HepG2 (cell line): ENCODE measurements around the gene FHIP2A. TPM values are rescaled to one million over a fixed set of nuclear protein-coding genes. Genes with fewer than 3 reads are reported as not detected.

Source experiments
- ATAC-seq: fragments of 200-7000 bp; cut with Tn5 transposase; 3 replicates; pipeline ENCODE4 v1.9.1; 2020; ENCODE audit warnings: mild to moderate bottlenecking, moderate library complexity
- BruUV-seq: library from RNA; stranded (reverse); fragments of 400-500 nt; replicated peaks from 2 replicates; lab custom pipeline; 2021; lab: Mats Ljungman, UMichigan
- CTCF ChIA-PET: fragments of 300-600 bp; formaldehyde crosslinking; extraction: SDS; loops from one replicate; lab custom pipeline; 2021; ENCODE audit warnings: low total read pairs, inconsistent platforms, low intra/inter-chr PET ratio; lab: Yijun Ruan, JAX
- POLR2A ChIA-PET: fragments of 350-600 bp; sonication (Branson Sonifier 250); formaldehyde crosslinking; loops from one replicate; lab custom pipeline; 2020; ENCODE audit warnings: antibody characterized with exemption, inconsistent platforms; lab: Yijun Ruan, JAX
- DNase-seq: peaks from one replicate; pipeline ENCODE4 v3.0.0-alpha.2; 2015; ENCODE audit warnings: low spot score
- FAIRE-seq: peaks from 3 replicates; lab custom pipeline; 2011; peaks lifted over from hg19 to GRCh38; lab: Jason Lieb, UNC
- H2AFZ ChIP-seq: one replicate; pipeline ENCODE4 v1.6.1; 2011; ENCODE audit warnings: low read length, inconsistent platforms
- H3K27ac ChIP-seq: fragments of 300-600 bp; 3 replicates; pipeline ENCODE4 v1.8.0; 2011; ENCODE audit warnings: mixed run types, mild to moderate bottlenecking, mixed read lengths, low read length, inconsistent platforms; ENCODE audit not compliant: insufficient read depth; ENCODE audit errors: extremely low read length
- H3K27me3 ChIP-seq, 2 experiments: fragments of 200-600 bp in 1 of 2; 2 replicates in 1 of 2; 3 replicates in 1 of 2; pipeline versions ENCODE4 v1.6.0 to v1.8.0; 2011; ENCODE audit warnings: low read length in 2 of 2, mild to moderate bottlenecking in 2 of 2, moderate library complexity in 2 of 2, inconsistent platforms in 1 of 2; ENCODE audit not compliant: insufficient read depth in 2 of 2, control insufficient read depth in 1 of 2
- H3K36me3 ChIP-seq, 2 experiments: fragments of 200-600 bp in 1 of 2; replicated peaks in 1 of 2; 2 replicates in 1 of 2; 3 replicates in 1 of 2; pipeline versions ENCODE4 v1.5.1 to v1.8.0; 2011; ENCODE audit warnings: low read length in 2 of 2, inconsistent platforms in 1 of 2; ENCODE audit not compliant: insufficient read depth in 2 of 2, control insufficient read depth in 1 of 2
- H3K4me1 ChIP-seq: 2 replicates; pipeline ENCODE4 v1.5.1; 2012; ENCODE audit warnings: low read length, inconsistent platforms; ENCODE audit not compliant: insufficient read depth
- H3K4me2 ChIP-seq: 2 replicates; pipeline ENCODE4 v1.6.0; 2011; ENCODE audit warnings: low read depth, low read length, inconsistent platforms
- H3K4me3 ChIP-seq, 3 experiments: fragments of 200-600 bp in 1 of 3; sonication (generic), shearing (Covaris generic) in 1 of 3; replicated peaks in 1 of 3; 2 replicates each; pipeline ENCODE4 v1.5.1; 2011 to 2016; ENCODE audit warnings: low read length in 3 of 3, inconsistent platforms in 2 of 3, low read depth in 2 of 3, mild to moderate bottlenecking in 2 of 3, control low read depth in 1 of 3, mixed read lengths in 1 of 3; ENCODE audit not compliant: insufficient read depth in 1 of 3
- H3K79me2 ChIP-seq: one replicate; pipeline ENCODE4 v1.6.1; 2011; ENCODE audit warnings: low read length, inconsistent platforms; ENCODE audit not compliant: insufficient read depth
- H3K9ac ChIP-seq: 2 replicates; pipeline ENCODE4 v1.6.0; 2011; ENCODE audit warnings: mild to moderate bottlenecking, low read depth, low read length, inconsistent platforms; ENCODE audit not compliant: insufficient read depth
- H3K9me3 ChIP-seq: 2 replicates; pipeline ENCODE4 v1.5.1; 2012; ENCODE audit warnings: mild to moderate bottlenecking, low read length
- H4K20me1 ChIP-seq: 2 replicates; pipeline ENCODE4 v1.6.0; 2011; ENCODE audit warnings: inconsistent platforms, mild to moderate bottlenecking, low read length, moderate library complexity; ENCODE audit not compliant: insufficient read depth
- REST ChIP-seq, 2 experiments: IDR thresholded peaks; 2 replicates each; pipeline ENCODE4 v1.6.1; 2011 to 2012; ENCODE audit warnings: low read length in 2 of 2, borderline replicate concordance in 1 of 2, low read depth in 1 of 2, mild to moderate bottlenecking in 1 of 2, moderate library complexity in 1 of 2
- SCMH1 ChIP-seq: sonication (generic); formaldehyde crosslinking; IDR thresholded peaks from 2 replicates; pipeline ENCODE4 v1.9.0; 2021; ENCODE audit warnings: missing genetic modification reagents, mild to moderate bottlenecking, borderline replicate concordance
- ZBTB10 ChIP-seq: sonication (generic); formaldehyde crosslinking; IDR thresholded peaks from 2 replicates; pipeline ENCODE4 v1.4.0; 2020; ENCODE audit warnings: missing genetic modification reagents, borderline replicate concordance
- ZBTB14 ChIP-seq: sonication (generic); formaldehyde crosslinking; IDR thresholded peaks from 2 replicates; pipeline ENCODE4 v1.4.0; 2020; ENCODE audit warnings: missing genetic modification reagents
- ZNF30 ChIP-seq: sonication (generic); formaldehyde crosslinking; IDR thresholded peaks from 2 replicates; pipeline ENCODE4 v1.5.0; 2020; ENCODE audit warnings: mild to moderate bottlenecking, missing genetic modification reagents
- ZNF563 ChIP-seq: sonication (generic); formaldehyde crosslinking; IDR thresholded peaks from 2 replicates; pipeline ENCODE4 v1.8.0; 2022; ENCODE audit warnings: mild to moderate bottlenecking, moderate library complexity, missing genetic modification reagents
- ZNF609 ChIP-seq: sonication (generic); formaldehyde crosslinking; IDR thresholded peaks from 2 replicates; pipeline ENCODE4 v1.4.0; 2020; ENCODE audit warnings: mild to moderate bottlenecking, missing genetic modification reagents, borderline replicate concordance
- WGBS: methylation state at CpG from one replicate; pipeline ENCODE4 v1.1.6; 2017; ENCODE audit warnings: low lambda C conversion rate; 5-methylcytosine and 5-hydroxymethylcytosine counted together
- in situ Hi-C: cut with HindIII; loops from 2 replicates; pipeline ENCODE4 v1.10.0; 2017; ENCODE audit warnings: low pct_unique_long_range_greater_than_20kb; ENCODE audit not compliant: extremely low pct_ligation_motif_present
- intact Hi-C: fragments of 100-400 bp; cut with micrococcal nuclease; formaldehyde crosslinking; loops from one replicate; pipeline ENCODE4 v1.10.0; 2022; ENCODE audit not compliant: unreplicated experiment
- polyA plus RNA-seq, 8 experiments: library from polyadenylated mRNA; depleted of rRNA in 3 of 8; stranded (reverse) in 7 of 8; unstranded in 1 of 8; fragments of >200 nt; fragmentation: Illumina TruSeq in 4 of 8; extraction: Trizol in 4 of 8; gene quantifications; 2 replicates each; pipeline versions ENCODE4 v1.2.1 to v1.2.3, GENCODE V29; 2011 to 2016; ENCODE audit warnings: low read depth in 4 of 8, missing spikeins in 1 of 8, mixed read lengths in 1 of 8; ENCODE audit not compliant: insufficient read depth in 1 of 8
- total RNA-seq, 5 experiments: library from RNA; depleted of rRNA; stranded (reverse); fragments of >200 nt; fragmentation: Illumina TruSeq; extraction: Trizol; gene quantifications; 2 replicates each; pipeline ENCODE4 v1.2.3, GENCODE V29; 2016; ENCODE audit warnings: low read depth in 1 of 5

The FHIP2A gene
- total and polyA plus RNA-seq, 2 of the 13 experiments (the other 11 are each of a cell fraction or from before 2014, with no cell fraction given), result 6.5 to 8.3 TPM

- Histone ChIP-seq H3K9me3 (no peaks in the 10 kb centered on the region), H3K79me2 (no peaks in the 10 kb centered on the region), H3K9ac (no peak overlapping the region), H3K36me3 (peaks cover 10 to 54% of the 10 kb centered on the region in 2 experiments), H3K4me2 (no peak overlapping the region), H3K27ac (no peak overlapping the region), H2AFZ (no peak overlapping the region), H3K27me3 (no peaks in the 10 kb centered on the region), H3K4me3 (no peak overlapping the region), H3K4me1 (no peaks in the 10 kb centered on the region), H4K20me1 (no peaks in the 10 kb centered on the region; the same call in 1 of the 2 replicates)
- CTCF ChIA-PET, result no interaction called here
- no peak for ATAC-seq
- POLR2A ChIA-PET, result no interaction called here
- DNase-seq, result no peak
- BruUV-seq, result no TSS peak
- intact Hi-C loops, result no loop called here
- no peak for TF ChIP-seq ZNF563
- no peak for TF ChIP-seq ZBTB10
- TF ChIP-seq REST (IDR thresholded peaks at IDR 0.05; ENCODE audit: borderline replicate concordance in 1 of 2, low read depth in 1 of 2, low read length in 2 of 2), result no peak
- no peak for TF ChIP-seq ZNF30 (CRISPR knock-in tag)
- TF ChIP-seq ZNF609 (CRISPR knock-in tag), result no peak
- TF ChIP-seq SCMH1 (CRISPR knock-in tag), result no peak
- TF ChIP-seq ZBTB14 (CRISPR knock-in tag), result no peak
- 100% methylated on average over 3 of the region's 3 CpGs for WGBS
- no peak for FAIRE-seq
- in situ Hi-C loops, result no loop called here
These were observed 18.3 kb downstream of the FHIP2A start for GRCh38 chr10:114839901-114840300.
